GM19438 (cell line): ENCODE results near the gene MRGPRD.
"Not testable (repeated sequence)": the region's sequence is repeated elsewhere in the genome, so short reads cannot be mapped to it uniquely, and the experiment has no call there.

ENCODE experiments used
- ATAC-seq: cut with Tn5 transposase; IDR thresholded peaks from one replicate; pipeline ENCODE4 v1.9.1; 2021; ENCODE audit warnings: low read depth; ENCODE audit not compliant: unreplicated experiment

The MRGPRD gene

DNA sequence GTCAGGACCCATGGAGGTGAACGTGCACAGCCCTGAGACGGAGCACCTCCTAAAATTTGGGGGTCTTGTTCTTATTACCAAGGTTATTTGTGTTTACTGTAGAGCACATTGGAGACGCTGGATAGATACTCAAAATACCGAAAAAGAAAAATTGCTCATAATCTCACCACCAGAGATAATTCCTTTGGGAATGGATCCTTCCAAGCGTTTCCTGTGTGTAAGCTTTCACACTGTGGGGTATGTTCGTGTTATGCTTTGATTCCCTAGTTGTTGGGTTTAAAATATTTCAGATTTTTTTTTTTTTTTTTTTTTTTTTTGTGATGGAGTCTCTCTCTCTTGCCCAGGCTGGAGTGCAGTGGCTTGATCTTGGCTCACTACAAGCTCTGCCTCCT is 14.1 kb upstream of the MRGPRD start:
- ATAC-seq, result no peak

DNA sequence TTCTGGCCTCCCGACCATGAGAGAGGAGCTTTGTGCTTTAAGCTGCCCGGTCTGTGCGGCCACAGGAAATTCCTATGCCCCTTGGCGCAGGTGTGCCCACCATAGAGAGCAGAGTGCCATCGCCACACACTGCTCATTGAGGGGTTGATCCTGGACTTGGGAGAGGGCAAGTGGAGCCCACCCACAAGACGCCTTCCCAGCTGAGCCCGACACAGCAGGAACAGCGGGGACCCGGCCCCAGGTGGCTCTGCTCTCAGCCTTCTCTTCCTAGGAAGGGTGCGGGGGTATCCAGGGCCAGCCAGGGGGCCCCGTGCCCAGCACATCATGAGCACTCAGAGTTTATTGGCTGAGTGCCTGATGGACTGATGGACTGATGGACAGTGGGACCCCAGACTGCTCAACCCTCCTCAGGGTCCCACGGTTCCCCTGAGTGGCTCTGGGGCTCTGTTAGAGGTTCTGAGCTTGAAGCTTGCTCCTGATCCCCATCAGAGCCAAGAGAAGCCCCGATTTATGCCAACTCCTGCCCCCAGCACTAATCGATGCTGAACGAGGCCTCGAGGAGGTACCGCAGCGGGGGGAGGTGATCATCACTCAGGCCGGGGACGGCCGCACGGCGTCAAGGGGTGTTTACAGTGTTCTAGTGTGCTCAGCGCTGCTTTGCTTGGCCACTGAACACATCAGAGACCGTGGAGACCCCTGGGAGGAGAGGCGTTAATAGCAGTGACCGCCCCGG is 13.5 kb upstream of the MRGPRD start:
- ATAC-seq, result no peak

DNA sequence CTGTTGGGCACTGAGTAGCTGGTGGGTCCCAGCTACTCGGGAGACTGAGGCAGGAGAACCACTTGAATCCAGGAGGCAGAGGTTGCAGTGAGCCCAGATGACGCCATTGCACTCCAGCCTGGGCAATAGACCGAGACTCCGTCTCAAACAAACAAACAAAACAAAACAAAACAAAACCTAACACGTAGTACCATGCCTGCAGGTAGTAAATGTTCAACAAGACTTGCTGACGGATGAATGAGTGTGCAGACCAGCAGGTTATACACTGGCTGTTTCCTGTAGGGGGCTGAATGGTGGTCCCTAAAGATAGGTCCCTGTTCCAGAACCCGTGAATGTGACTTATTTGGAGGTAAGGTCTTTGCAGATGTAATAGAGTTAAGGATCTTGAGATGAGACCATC is 12.8 kb upstream of the MRGPRD start:
- no peak for ATAC-seq

DNA sequence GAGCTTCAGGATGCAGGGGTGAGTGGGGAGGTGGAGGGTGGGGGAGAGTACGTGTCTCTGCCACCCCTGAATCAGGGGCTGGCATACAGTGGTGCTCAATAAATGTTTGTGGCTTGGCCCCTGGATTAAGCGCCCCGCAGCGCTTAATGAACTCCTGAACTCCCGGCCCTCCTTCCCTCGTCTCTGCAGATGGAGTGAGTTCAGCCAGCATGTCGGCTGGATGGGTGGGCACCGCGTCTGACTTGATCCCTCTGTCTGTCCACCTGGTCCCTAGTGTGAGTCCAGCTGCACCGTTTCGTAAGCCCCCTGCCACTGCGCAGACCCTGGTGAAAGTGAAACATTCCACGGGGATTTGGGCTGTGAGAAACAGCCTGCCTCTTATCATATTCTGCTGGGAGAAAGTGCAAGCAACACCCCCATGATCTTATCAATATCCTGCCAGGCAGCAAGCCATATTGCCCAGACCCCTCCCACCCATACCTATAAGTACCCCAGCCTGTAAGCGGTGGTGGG is 12.0 kb upstream of the MRGPRD start:
- no peak for ATAC-seq

DNA sequence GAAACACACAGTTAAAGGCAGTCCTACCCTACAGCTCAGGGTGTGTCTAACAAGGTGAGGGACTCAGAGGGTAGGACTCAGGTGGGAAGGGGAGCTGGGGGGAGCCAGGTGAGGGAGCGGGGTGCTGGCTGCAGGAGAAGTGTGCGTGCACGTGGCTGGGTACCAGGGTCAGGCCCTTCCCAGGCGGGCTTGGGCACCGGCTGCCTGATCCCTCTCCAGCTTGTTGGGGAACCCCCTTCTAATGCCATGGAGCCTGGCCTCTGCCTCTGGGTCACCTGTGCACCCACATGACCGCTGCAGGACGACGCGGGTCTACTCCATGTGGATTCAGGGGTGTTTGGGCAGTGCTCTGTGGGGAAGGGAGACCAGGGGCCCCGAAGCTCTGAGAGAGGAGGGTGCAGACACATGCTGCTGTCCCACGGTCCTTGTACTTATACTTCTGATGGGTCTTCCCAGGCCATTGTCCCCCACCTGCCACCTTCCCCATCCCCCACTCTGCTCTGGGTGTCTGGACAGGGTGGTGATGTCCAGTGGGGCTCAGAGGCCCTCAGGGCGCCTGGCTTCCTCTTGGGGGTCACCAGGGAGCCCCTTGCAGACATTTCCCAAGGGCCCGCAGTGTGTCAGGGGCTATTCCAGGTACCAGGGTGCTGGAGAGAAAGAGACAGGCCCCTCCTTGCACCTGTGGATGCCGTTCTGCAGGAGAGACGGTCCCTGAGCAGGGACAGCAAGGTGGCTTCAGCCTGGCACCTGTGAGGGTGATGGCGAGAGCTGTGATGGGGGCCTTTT is 10.4 kb upstream of the MRGPRD start:
- no peak for ATAC-seq

DNA sequence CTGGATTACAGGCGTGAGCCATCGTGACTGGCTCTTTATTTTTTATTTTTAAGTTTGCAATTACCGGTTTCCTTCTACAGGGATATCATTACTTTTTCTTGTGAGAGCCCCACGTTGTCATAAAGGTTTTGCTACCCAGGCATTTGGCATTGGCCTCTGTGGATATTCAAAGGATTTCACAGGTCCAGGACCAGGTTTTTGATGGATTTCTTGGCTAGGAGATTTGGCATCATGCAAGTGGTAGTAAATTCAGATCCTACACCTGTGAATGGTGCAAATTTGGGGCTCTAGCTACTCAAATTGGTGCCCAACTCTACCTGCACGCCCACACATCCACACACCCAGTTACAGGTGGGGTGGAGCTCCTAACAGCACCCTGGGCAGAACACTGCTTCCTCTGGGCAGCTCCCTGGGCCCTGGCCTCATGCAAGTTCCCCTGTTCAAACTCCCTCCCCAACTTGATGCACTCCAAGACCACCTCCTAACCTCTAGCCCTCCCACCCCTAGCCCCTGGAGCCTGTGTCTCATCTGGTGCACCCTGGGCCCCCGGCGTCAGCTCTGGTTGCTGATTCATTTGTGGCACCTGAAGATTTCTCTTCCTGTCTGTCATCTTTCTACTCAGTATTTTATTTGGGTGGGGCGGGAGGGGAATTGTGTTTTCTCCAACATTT is 9.3 kb upstream of the MRGPRD start:
- ATAC-seq, result no peak

DNA sequence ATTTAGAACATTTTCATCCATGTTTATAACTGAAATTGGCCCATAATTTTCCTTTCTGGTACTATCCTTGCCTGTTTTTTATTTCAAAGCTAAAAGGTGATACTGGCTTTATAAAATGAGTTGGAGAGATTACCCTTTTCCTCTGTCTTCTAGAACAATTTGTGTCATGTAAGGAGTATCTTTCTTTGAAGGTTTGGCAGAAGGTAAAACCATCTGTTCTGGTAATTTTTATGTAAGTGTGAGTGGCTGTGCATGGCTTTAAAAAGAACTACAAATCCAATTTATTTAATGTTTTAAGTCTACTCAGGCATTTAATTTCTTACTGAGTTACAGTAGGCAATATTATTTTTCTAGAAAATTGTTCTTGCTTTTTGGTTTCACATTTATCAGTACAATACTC is 7.7 kb upstream of the MRGPRD start:
- no peak for ATAC-seq

DNA sequence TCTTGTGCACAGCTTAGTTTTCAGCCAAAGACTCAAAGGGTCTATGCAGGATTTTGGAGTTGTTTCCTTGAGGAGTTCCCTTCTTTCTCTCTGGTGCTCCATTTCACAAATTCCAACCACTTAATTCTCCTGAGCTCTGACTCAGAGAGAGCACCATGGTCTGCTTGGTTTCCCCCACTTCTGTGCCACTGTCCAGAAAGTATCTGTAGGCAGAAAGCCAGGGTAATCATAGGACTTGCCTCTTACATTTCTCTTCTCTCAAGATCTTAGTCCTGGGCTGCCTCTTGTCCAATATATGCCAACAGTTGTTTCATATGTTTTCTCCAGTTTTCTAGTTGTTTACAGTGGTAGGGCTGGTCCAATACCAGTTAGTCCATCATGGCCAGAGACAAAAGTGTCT is 6.4 kb upstream of the MRGPRD start:
- no peak for ATAC-seq

DNA sequence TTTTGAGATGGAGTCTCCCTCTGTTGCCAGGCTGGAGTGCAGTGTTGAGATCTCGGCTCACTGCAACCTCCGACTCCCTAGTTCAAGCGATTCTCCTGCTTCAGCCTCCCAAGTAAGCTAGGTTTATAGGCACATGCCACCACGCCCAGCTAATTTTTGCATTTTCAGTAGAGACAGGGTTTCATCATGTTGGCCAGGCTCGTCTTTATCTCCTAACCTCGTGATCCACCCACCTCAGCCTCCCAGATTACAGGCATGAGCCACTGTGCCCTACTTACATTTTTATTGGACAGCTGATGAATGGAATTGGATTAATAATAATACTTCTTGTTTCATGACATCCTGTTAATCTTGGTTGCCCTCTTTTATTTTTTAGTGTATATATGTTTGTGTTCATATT is 3.0 kb upstream of the MRGPRD start:
- no peak for ATAC-seq

DNA sequence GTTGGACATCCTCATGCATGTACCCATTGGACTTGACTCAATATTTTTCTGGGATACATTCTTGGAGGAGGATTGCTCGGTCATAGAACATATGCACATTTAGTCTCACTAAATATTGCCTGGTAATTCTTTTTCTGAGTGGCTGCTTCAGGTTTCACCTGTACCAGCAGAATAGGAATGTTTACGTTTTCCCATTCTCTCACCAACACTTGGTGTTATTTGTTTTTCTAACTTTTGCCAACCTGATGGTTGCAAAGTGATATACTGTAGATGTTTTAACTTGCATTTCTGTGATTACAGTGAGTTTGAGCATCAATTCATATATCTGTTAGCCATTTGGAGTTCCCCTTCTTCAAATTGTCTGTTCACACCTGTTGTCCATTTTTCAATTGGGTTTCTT is 1.3 kb upstream of the MRGPRD start:
- no peak for ATAC-seq

DNA sequence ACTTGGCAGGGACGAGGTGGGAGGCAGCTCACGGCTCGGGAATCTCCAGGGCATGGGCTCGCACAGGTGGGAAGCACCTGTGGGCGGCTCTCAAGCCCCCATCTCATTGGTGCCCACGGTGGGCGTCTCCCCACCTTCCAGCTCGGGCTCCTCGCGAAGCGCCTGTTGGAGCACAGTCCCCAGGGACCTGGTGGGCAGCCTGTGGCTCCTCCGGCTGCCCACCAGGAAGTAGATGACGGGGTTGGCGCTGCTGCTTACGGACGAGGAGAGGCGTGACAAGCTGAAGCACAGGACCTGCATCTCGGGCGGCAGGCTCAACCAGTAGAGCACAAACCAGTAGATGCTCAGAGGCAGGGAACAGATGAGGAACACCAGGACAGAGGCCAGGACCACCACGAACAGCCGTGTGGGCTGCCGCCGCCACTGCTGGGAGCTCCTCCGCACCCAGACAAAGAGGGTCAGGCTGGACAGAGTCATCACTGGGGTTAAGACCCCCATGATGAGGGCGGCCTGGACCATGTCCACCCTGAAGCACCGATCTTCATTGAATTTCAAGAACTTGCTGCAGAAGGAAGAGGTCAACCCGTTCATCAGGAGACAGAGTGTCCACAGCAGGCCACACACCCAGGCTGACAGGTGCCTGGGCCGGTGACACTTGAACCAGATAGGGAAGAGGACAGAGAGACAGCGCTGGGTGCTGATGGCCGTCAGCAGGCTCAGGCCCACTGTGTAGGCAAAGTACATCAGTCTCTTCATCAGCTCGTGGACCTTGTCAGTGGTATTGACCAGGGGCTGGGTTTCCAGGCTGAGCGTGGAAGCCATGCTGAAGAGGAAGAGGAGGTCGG is 633 bp downstream of the MRGPRD start:
- ATAC-seq, result no peak

DNA sequence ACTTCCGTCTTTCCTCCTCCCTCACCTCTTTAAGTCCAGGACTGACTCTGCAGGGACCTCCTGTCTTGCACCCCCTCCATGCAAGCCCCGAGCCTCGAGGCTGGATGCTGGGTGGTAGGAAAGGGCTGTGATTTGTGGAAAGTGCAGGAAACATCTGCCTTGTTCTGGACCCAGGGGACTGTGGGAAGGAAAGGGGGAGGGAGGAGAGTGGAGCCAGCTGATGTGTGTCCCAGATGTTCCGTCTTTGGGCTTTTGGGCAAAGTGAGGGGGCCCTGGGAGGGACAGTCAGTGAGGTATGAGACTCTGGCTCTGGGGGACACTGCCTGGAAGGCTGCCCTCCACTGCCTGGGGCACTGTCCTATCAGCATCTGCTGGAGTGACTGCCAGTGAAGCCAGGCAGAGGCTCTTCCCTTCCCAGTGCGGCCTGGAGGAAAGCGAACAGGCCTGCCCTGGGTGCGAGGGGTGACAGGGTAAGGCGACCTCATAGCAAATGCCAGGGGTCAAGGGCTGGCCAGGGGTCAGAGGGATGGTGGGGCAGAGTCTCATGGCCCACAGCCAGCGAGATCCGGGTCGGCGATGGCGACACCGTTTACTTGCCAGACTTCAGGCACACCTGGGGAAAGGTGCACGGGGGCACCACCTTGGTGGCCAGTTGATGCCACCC is 1.7 kb downstream of the MRGPRD start:
- ATAC-seq, result no peak

DNA sequence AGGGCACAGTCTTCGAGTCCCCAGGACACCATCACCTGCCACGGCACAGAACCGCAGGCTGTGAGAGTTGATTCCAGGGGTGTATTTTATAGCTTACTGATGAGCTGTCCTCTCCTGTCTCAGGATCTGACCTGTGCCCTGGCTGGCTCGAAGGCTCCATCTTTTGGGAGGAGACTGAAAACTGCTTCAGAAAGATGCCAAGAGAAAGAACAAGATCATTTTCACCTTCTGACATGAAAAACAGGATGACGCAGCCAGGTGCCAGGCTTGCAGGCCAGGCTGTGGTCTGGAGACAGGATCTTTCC is 2.2 kb downstream of the MRGPRD start:
- no peak for ATAC-seq

DNA sequence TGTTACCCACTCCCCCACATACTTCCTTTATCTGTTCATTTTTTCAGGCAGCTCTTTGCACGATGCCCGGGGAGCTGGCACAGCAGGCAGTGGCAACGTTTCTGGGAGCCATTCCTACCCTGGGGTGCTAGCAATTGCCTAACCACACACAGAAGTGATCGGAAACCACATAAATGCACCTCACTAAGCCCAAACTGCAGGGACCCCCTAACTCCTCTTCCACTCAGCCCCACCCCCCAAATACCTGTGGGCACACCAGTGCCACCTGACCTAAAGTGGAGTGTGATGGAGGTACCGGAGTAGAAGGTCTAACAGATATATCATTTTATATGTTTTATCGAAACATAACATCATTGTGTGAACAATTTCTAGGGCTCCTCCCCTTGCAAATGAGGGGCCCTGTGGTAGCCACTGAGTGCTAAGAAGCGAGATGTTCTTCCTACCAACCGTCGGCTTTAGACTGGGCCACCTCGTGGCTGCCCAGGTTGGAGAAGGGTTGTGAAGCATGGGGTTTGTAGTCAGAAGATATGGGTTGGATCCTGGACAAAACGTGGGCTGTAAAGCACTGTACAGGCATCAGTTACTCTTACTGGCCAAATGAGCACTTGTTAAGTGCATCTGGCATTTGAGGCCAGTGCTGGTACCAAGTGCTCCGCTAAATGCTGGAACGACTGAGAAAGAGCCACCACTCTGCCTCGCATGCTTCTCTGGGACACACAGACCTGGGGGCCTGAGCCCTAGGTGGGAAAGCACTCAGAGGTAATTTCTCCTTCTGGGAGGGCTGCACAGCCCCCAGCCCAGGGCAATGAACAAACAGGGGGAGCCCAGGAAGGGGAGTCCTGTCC is 2.8 kb downstream of the MRGPRD start:
- no peak for ATAC-seq

DNA sequence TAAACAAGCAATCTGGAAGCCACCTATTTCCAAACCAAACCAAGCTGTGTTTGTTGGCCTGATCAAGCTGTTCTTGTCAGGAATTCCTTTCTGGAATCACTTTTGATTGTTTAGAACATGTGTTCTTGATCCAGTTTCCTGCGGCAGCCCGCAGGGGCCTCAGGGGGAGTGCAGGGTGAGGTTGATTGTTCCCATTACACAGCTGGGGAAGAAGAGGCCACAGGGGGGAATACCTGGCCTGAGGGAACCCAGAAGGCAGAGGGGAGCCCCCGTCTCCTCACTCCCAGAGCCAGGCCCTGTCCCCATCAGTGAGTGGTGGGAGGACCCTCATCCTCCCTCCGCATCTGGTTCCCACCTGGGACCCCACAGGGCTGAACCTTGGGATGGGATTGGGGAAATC is 4.2 kb downstream of the MRGPRD start:
- ATAC-seq, result no peak

DNA sequence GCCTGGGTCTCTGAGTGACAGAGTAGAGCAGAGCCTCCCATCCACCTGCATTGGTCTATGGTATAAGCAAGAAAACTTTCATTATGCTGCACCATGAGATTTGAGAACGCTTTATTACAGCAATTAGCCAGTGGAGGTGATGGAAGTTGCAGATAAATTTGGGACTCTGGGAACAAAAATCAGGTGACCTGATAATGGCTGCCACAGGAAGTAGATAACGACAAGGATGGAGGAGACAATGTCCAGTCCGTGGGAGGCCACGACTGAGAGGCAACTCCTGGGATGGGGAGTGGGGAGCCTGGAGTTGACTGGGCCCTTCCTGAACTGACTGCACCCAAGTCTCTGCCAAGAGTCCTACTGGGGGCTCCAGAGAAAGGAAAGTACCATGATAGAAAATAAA is 4.7 kb downstream of the MRGPRD start:
- ATAC-seq, result no peak

DNA sequence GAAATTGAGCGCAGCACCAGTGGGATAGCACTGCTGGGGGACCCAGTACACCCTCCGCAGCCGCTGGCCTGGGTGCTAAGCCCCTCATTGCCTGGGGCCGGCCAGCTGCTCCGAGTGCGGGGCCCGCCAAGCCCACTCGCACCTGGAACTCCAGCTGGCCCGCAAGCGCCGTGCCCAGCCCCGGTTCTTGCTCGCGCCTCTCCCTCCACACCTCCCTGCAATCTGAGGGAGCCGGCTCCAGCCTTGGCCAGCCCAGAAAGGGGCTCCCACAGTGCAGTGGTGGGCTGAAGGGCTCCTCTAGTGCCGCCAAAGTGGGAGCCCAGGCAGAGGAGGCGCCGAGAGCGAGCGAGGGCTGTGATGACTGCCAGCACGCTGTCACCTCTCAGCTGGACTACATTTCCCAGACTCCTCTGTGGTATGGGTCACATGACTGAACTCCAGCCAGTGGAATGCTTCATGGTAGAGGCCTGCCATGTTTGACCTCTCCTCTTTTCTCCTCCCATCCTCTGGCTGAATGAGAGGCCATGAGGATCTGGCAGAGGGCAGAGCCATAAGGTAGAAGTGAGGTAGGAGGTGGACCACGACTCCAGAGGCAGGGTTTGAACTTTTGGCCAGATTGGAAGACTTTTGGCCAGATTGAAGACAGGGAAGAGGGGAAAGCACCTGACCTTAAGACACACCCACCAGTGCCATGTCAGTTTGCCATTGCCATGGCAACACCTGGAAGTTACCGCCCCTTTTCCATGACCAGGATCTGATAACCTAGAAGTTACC is 6.2 kb downstream of the MRGPRD start:
- ATAC-seq, result no peak

DNA sequence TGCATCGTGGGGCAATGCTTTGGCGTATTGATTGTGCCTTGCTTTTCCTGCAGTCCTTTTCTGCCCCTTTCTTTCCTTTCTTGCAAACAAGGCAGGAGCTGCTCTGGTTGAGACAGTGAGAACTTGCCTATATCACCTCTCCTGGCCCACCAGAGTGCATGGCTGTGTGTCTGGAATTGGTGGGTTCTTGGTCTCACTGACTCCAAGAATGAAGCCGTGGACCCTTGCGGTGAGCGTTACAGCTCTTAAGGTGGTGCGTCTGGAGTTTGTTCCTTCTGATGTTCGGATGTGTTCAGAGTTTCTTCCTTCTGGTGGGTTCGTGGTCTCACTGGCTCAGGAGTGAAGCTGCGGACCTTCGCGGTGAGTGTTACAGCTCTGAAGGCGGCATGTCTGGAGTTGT is 7.1 kb downstream of the MRGPRD start:
- not testable (repeated sequence) for ATAC-seq

DNA sequence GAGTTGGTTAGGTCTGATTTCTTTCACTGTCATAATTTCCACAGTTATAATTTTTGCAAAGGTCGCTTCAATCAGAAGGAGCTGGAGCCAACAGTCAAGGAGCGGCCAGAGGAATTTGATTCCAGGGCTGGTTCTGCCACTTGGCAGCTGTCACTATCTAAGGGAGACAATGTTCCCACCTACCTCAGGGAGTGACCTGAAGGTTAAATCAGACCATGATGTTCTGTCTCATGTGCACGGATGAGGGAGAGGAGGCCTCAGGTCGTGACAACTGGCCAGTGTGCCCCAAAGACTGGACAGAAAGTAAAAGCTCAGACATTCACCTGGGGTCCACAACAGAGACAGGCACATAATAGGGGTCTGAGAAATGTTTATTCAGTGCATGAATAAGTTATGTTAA is 7.6 kb downstream of the MRGPRD start:
- ATAC-seq, result no peak
